ENCODE measurements around the gene TTF2.

The TTF2 gene

GRCh38 chr1:117059678-117060440, at the start of gene TTF2:
TSS of gene TTF2 (plus strand) at chr1:117060326. CDS start at chr1:117060347, 21 bp downstream.
- DNase-seq, result peak; percentile 97

- no peak for DNase-seq
These were observed 48.8 kb upstream of the TTF2 start for GRCh38 chr1:117011334-117011733.

GRCh38 chr1:117013309-117013858, 46.7 kb upstream of the TTF2 start:
- DNase-seq, result no peak

GRCh38 chr1:117014209-117014608, 45.9 kb upstream of the TTF2 start:
- peak; percentile 23 for DNase-seq

- DNase-seq, result no peak
These were observed 44.4 kb upstream of the TTF2 start for GRCh38 chr1:117015724-117016123.

- no peak for DNase-seq
These were observed 43.1 kb upstream of the TTF2 start for GRCh38 chr1:117017062-117017461.

- DNase-seq, result no peak
These were observed 42.5 kb upstream of the TTF2 start for GRCh38 chr1:117017648-117018047.

- DNase-seq, result no peak
These were observed 39.5 kb upstream of the TTF2 start for GRCh38 chr1:117020526-117021156.

- no peak for DNase-seq
These were observed 38.0 kb upstream of the TTF2 start for GRCh38 chr1:117022114-117022513.

GRCh38 chr1:117025568-117025967, 34.6 kb upstream of the TTF2 start:
- no peak for DNase-seq

- no peak for DNase-seq
These were observed 33.8 kb upstream of the TTF2 start for GRCh38 chr1:117026361-117026760.

- DNase-seq, result no peak
These were observed 30.4 kb upstream of the TTF2 start for GRCh38 chr1:117029685-117030084.

- DNase-seq, result no peak
These were observed 29.8 kb upstream of the TTF2 start for GRCh38 chr1:117030271-117030877.

GRCh38 chr1:117032266-117032665, 27.9 kb upstream of the TTF2 start:
- DNase-seq, result no peak

GRCh38 chr1:117032681-117033539, 27.2 kb upstream of the TTF2 start:
- no peak for DNase-seq

GRCh38 chr1:117033772-117034171, 26.4 kb upstream of the TTF2 start:
- DNase-seq, result no peak

GRCh38 chr1:117034791-117035290, 25.3 kb upstream of the TTF2 start:
- no peak for DNase-seq

- no peak for DNase-seq
These were observed 24.1 kb upstream of the TTF2 start for GRCh38 chr1:117036018-117036461.

- DNase-seq, result no peak
These were observed 22.3 kb upstream of the TTF2 start for GRCh38 chr1:117037802-117038201.

- no peak for DNase-seq
These were observed 21.9 kb upstream of the TTF2 start for GRCh38 chr1:117038236-117038635.

GRCh38 chr1:117044217-117044616, 15.9 kb upstream of the TTF2 start:
- no peak for DNase-seq

GRCh38 chr1:117045644-117046043, 14.5 kb upstream of the TTF2 start:
- DNase-seq, result no peak

GRCh38 chr1:117046781-117047180, 13.3 kb upstream of the TTF2 start:
- no peak for DNase-seq
